Astrocyte of the cerebellum (primary cell): ENCODE measurements around the gene SERPING1.

ENCODE experiments used
- DNase-seq: peaks from one replicate; pipeline ENCODE4 v3.0.0-alpha.2; 2011; ENCODE audit warnings: low read depth
- H3K4me3 ChIP-seq: 2 replicates; pipeline ENCODE4 v1.5.1; 2011; ENCODE audit warnings: mild to moderate bottlenecking, low read depth, low read length, moderate library complexity
- CTCF ChIP-seq: IDR thresholded peaks from 2 replicates; pipeline ENCODE4 v1.5.1; 2012; ENCODE audit warnings: low read length, low read depth, moderate library complexity, mild to moderate bottlenecking; ENCODE audit errors: missing control alignments
- in situ Hi-C: cut with HindIII; loops from 2 replicates; pipeline ENCODE4 v1.10.0; 2017; ENCODE audit warnings: low sequenced_read_pairs

SERPING1 gene

GRCh38 chr11:57653163-57653562, 55.7 kb downstream of the SERPING1 start:
- DNase-seq = no peak
- no peak for TF ChIP-seq CTCF
- no peak overlapping the region for H3K4me3 ChIP-seq
- in situ Hi-C loops = no loop called here

- H3K4me3 ChIP-seq = peak overlapping the region; percentile 93
- TF ChIP-seq CTCF = no peak
- DNase-seq = no peak
- in situ Hi-C loops = no loop called here
Observed at GRCh38 chr11:57656885-57657193, 59.4 kb downstream of the SERPING1 start.

- peak within 1 kb of the TSS; percentile 93 for H3K4me3 ChIP-seq
- in situ Hi-C loops = no loop called here
- no peak for TF ChIP-seq CTCF
- DNase-seq = peak; percentile 96
Observed at GRCh38 chr11:57657194-57658022, 59.9 kb downstream of the SERPING1 start, which contains the start of gene CLP1. TSS of gene CLP1 (plus strand) at chr11:57657762. CDS start at chr11:57659477, 1,715 bp downstream.

- no peak for TF ChIP-seq CTCF
- in situ Hi-C loops = no loop called here
- H3K4me3 ChIP-seq = peak overlapping the region; percentile 93
- no peak for DNase-seq
Observed at GRCh38 chr11:57658023-57658361, 60.5 kb downstream of the SERPING1 start.

GRCh38 chr11:57659669-57660068, 62.2 kb downstream of the SERPING1 start:
- in situ Hi-C loops = no loop called here
- TF ChIP-seq CTCF = no peak
- H3K4me3 ChIP-seq = no peak overlapping the region
- DNase-seq = no peak

- in situ Hi-C loops = no loop called here
Observed at GRCh38 chr11:57662893-57663292, 65.4 kb downstream of the SERPING1 start.

More at GRCh38 chr11:57662893-57663292, 65.4 kb downstream of the SERPING1 start:
- no peak overlapping the region for H3K4me3 ChIP-seq
- TF ChIP-seq CTCF = no peak
- no peak for DNase-seq
